Astrocyte (in vitro differentiated cells and primary cell): ENCODE measurements around the gene MNAT1. TPM values are rescaled to one million over a fixed set of nuclear protein-coding genes. Genes with fewer than 3 reads are reported as not detected.

ENCODE experiments used
- DNase-seq: peaks from one replicate; pipeline ENCODE4 v3.0.0-alpha.2; 2010; ENCODE audit warnings: low read depth
- FAIRE-seq: peaks from 2 replicates; lab custom pipeline; 2011; peaks lifted over from hg19 to GRCh38; lab: Jason Lieb, UNC
- H2AFZ ChIP-seq: 2 replicates; pipeline ENCODE4 v1.6.0; 2012; ENCODE audit warnings: low read depth, low read length, inconsistent platforms
- H3K27ac ChIP-seq: 2 replicates; pipeline ENCODE4 v1.5.1; 2011; ENCODE audit warnings: low read depth, low read length, inconsistent platforms
- H3K27me3 ChIP-seq: 2 replicates; pipeline ENCODE4 v1.6.0; 2011; ENCODE audit warnings: low read length, inconsistent platforms; ENCODE audit not compliant: insufficient read depth
- H3K36me3 ChIP-seq: 2 replicates; pipeline ENCODE4 v1.5.1; 2011; ENCODE audit warnings: low read length, inconsistent platforms; ENCODE audit not compliant: insufficient read depth
- H3K4me1 ChIP-seq: 2 replicates; pipeline ENCODE4 v1.5.1; 2011; ENCODE audit warnings: low read length, inconsistent platforms; ENCODE audit not compliant: insufficient read depth
- H3K4me2 ChIP-seq: 2 replicates; pipeline ENCODE4 v1.6.0; 2012; ENCODE audit warnings: low read length, inconsistent platforms
- H3K4me3 ChIP-seq: 2 replicates; pipeline ENCODE4 v1.5.1; 2011; ENCODE audit warnings: low read depth, mild to moderate bottlenecking, low read length, inconsistent platforms; ENCODE audit not compliant: insufficient read depth
- H3K79me2 ChIP-seq: 2 replicates; pipeline ENCODE4 v1.6.0; 2012; ENCODE audit warnings: mild to moderate bottlenecking, low read length, inconsistent platforms; ENCODE audit not compliant: insufficient read depth
- H3K9ac ChIP-seq: 2 replicates; pipeline ENCODE4 v1.6.0; 2012; ENCODE audit warnings: mild to moderate bottlenecking, low read length, inconsistent platforms
- H3K9me3 ChIP-seq: 2 replicates; pipeline ENCODE4 v1.5.1; 2012; ENCODE audit warnings: low read depth, mild to moderate bottlenecking, low read length, inconsistent platforms; ENCODE audit not compliant: insufficient read depth
- H4K20me1 ChIP-seq: 2 replicates; pipeline ENCODE4 v1.6.0; 2012; ENCODE audit warnings: low read length, inconsistent platforms; ENCODE audit not compliant: insufficient read depth
- H3K27ac Mint-ChIP-seq: one replicate; pipeline ENCODE4 v1.8.0; 2021; ENCODE audit warnings: mild to moderate bottlenecking, mixed read lengths; ENCODE audit not compliant: unreplicated experiment
- H3K27me3 Mint-ChIP-seq: one replicate; pipeline ENCODE4 v1.8.0; 2021; ENCODE audit warnings: low read depth, mixed read lengths; ENCODE audit not compliant: unreplicated experiment
- H3K36me3 Mint-ChIP-seq: one replicate; pipeline ENCODE4 v1.8.0; 2021; ENCODE audit warnings: low read depth, mixed read lengths; ENCODE audit not compliant: unreplicated experiment
- H3K4me1 Mint-ChIP-seq: one replicate; pipeline ENCODE4 v1.8.0; 2021; ENCODE audit warnings: low read depth, mixed read lengths; ENCODE audit not compliant: unreplicated experiment
- H3K4me3 Mint-ChIP-seq: one replicate; pipeline ENCODE4 v1.8.0; 2021; ENCODE audit warnings: mild to moderate bottlenecking, moderate library complexity, mixed read lengths; ENCODE audit not compliant: unreplicated experiment
- H3K9me3 Mint-ChIP-seq: one replicate; pipeline ENCODE4 v1.8.0; 2021; ENCODE audit warnings: mild to moderate bottlenecking, mixed read lengths; ENCODE audit not compliant: unreplicated experiment
- EZH2 ChIP-seq: IDR thresholded peaks from 2 replicates; pipeline ENCODE4 v1.6.1; 2012; ENCODE audit warnings: mild to moderate bottlenecking, low read length, inconsistent platforms; ENCODE audit not compliant: insufficient read depth
- total RNA-seq: library from RNA; stranded (reverse); gene quantifications from 2 replicates; pipeline ENCODE4 v1.2.1, GENCODE V29; 2021
- TF ChIP-seq, protein P1 (sequence below): IDR thresholded peaks from 2 replicates; pipeline ENCODE4 v1.5.1; 2011; ENCODE audit warnings: low read depth, mild to moderate bottlenecking, inconsistent platforms, low read length, moderate library complexity; ENCODE audit not compliant: insufficient read depth

MNAT1 gene
- total RNA-seq, 1 donor from 2014 or later, result 36.0 TPM

DNA sequence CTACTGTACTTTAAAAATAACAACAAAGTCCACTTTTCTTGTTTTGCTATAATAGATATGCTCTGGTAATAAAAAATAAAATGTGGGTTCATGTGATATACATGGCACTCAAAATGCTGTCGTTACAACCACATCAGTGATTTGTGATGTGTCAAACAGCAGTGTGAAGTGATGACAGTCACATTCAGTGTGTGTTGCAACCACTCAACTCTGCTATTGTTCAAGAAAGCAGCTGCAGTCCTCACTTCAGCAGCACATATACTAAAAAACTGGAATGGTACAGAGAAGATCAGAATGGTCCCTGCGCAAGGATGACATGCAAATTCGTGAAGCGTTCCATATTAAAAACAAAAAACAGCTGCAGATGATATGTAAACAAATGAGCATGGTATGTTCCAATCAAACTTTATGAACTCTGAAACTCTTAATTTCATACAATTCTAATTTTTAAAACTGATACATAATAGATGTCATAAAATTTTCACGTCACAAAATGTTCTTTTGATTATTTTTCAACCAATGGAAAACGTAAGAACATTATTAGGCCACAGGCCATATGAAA is 239.6 kb downstream of the MNAT1 start:
- Histone ChIP-seq H3K36me3 (peaks cover 7% of the 10 kb centered on the region), H3K9ac (no peak overlapping the region), H3K27ac (no peak overlapping the region), H3K79me2 (peaks cover 24% of the 10 kb centered on the region), H2AFZ (no peak overlapping the region), H3K27me3 (no peaks in the 10 kb centered on the region), H3K4me2 (no peak overlapping the region), H3K9me3 (no peaks in the 10 kb centered on the region), H3K4me3 (no peak overlapping the region), H3K4me1 (no peaks in the 10 kb centered on the region), H4K20me1 (no peaks in the 10 kb centered on the region)
- FAIRE-seq, result no peak
- no peak for DNase-seq
- Mint-ChIP-seq H3K4me3 (no peak overlapping the region), H3K4me1 (peaks cover 9% of the 10 kb centered on the region), H3K27ac (no peak overlapping the region), H3K27me3 (no peaks in the 10 kb centered on the region), H3K9me3 (no peaks in the 10 kb centered on the region), H3K36me3 (no peaks in the 10 kb centered on the region)
- TF ChIP-seq, protein P1, sequence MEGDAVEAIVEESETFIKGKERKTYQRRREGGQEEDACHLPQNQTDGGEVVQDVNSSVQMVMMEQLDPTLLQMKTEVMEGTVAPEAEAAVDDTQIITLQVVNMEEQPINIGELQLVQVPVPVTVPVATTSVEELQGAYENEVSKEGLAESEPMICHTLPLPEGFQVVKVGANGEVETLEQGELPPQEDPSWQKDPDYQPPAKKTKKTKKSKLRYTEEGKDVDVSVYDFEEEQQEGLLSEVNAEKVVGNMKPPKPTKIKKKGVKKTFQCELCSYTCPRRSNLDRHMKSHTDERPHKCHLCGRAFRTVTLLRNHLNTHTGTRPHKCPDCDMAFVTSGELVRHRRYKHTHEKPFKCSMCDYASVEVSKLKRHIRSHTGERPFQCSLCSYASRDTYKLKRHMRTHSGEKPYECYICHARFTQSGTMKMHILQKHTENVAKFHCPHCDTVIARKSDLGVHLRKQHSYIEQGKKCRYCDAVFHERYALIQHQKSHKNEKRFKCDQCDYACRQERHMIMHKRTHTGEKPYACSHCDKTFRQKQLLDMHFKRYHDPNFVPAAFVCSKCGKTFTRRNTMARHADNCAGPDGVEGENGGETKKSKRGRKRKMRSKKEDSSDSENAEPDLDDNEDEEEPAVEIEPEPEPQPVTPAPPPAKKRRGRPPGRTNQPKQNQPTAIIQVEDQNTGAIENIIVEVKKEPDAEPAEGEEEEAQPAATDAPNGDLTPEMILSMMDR, result no peak
- TF ChIP-seq EZH2, result no peak

DNA sequence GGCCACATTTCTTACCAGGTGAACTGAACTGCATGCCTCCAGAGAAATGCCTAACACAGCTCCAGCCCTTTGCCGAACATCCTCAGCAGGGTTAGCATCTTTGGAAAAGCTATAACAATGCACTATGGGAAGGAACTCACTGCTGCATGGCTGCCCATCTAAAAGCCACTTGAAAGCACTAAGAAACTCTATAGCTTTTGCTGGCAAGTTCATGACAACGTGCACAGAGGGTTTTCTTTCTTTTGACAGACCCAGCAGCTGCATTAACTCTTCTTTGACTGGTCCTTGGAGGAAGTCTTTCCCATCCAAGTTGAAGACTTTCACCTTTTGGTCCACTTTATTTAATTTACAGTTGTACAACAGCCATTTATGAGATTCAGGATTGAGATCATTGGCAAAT is 241.0 kb downstream of the MNAT1 start:
- no peaks in the 10 kb centered on the region for H3K36me3 Mint-ChIP-seq
- FAIRE-seq (no peak), DNase-seq (no peak)
- no peak overlapping the region for H3K27ac Mint-ChIP-seq
- TF ChIP-seq, protein P1, result no peak
- no peak for TF ChIP-seq EZH2
- Histone ChIP-seq H3K4me2 (no peak overlapping the region), H3K79me2 (peaks cover 38% of the 10 kb centered on the region), H3K4me3 (no peak overlapping the region), H3K27ac (no peak overlapping the region), H4K20me1 (no peaks in the 10 kb centered on the region), H3K9ac (no peak overlapping the region), H3K4me1 (no peaks in the 10 kb centered on the region), H2AFZ (no peak overlapping the region), H3K27me3 (no peaks in the 10 kb centered on the region), H3K36me3 (peaks cover 7% of the 10 kb centered on the region), H3K9me3 (no peaks in the 10 kb centered on the region)
- no peaks in the 10 kb centered on the region for H3K9me3 Mint-ChIP-seq
- H3K27me3 Mint-ChIP-seq, result no peaks in the 10 kb centered on the region
- H3K4me3 Mint-ChIP-seq, result no peak overlapping the region
- H3K4me1 Mint-ChIP-seq, result peaks cover 13% of the 10 kb centered on the region

DNA sequence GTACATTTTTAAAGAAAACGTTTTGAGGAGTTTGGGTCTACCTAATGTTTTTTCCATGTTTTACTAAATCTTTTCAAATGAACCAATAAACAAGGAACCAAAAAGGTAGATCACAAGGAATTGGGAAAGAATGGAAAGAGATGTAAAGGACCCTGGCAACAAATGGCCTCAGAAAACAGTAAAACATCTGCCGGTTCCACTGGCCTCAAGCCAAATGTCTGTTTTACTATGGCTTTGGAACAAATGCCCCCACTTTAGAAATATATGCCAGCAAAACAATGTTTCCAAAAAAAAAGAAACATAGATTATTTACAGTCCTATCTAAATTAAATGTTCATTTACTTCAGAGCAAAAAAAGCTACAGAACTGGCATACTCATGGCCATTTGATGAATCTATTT is 243.3 kb downstream of the MNAT1 start:
- Mint-ChIP-seq H3K27me3 (no peaks in the 10 kb centered on the region), H3K4me3 (no peak overlapping the region), H3K27ac (no peak overlapping the region), H3K4me1 (peaks cover 14% of the 10 kb centered on the region), H3K36me3 (no peaks in the 10 kb centered on the region), H3K9me3 (no peaks in the 10 kb centered on the region)
- Histone ChIP-seq H3K9ac (no peak overlapping the region), H3K36me3 (peaks cover 7% of the 10 kb centered on the region), H3K79me2 (peaks cover 43% of the 10 kb centered on the region), H2AFZ (no peak overlapping the region), H3K4me1 (no peaks in the 10 kb centered on the region), H3K9me3 (no peaks in the 10 kb centered on the region), H3K4me2 (peak overlapping the region; percentile 47), H3K27me3 (no peaks in the 10 kb centered on the region), H3K4me3 (no peak overlapping the region), H4K20me1 (no peaks in the 10 kb centered on the region), H3K27ac (no peak overlapping the region)
- FAIRE-seq (no peak), DNase-seq (no peak)
- TF ChIP-seq EZH2, result no peak
- TF ChIP-seq, protein P1, result no peak
